NCI-H1694 treated with DMSO at 0.1 percent for 48 hours (cell line): ENCODE results near the gene CST3.
"Not testable (repeated sequence)": the region's sequence is repeated elsewhere in the genome, so short reads cannot be mapped to it uniquely, and the experiment has no call there.

Source experiments
- DNase-seq: peaks from one replicate; lab custom pipeline; 2025; lab: John Stamatoyannopoulos, UW

CST3 gene, protein sequence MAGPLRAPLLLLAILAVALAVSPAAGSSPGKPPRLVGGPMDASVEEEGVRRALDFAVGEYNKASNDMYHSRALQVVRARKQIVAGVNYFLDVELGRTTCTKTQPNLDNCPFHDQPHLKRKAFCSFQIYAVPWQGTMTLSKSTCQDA

DNA sequence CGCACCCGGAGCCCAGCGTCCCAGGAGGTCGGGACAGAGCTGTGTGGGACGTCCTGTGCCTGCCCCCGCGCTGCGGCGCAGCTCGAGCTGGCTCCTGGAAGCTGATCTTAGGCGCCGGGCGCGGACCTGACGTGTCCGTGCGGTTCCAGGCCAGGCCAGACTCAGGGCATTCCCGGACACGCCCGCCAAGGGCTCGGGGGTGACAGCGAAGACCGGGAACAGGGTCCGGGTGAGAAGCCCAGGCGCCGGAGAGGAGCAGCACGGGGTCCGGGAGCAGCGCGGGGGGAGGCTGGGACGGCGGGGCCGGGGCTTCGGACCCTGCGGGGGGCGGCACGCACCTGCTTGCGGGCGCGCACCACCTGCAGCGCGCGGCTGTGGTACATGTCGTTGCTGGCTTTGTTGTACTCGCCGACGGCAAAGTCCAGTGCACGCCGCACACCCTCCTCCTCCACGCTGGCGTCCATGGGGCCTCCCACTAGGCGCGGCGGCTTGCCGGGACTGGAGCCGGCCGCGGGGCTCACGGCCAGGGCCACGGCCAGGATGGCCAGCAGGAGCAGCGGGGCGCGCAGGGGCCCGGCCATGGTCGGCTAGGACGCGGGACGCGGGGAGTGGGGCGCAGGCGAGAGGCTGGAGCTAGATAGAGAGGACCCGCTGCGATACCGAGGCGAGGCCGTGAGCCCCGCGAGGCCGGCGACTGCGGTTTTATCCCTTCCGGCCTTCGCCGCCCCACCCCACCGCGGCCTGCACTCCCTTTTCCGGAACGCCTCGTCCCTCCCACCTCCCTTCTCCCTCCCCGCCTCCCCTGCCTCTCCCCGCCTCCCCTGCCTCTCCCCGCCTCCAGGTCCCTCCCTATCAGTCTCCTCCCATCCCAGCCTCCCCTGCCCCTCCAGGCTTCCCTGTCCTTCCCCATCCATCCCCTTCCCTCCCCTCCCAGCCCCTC is at the start of gene CST3:
Gene CST3, minus strand, starts transcription at position 674 of the 940 bp plus-strand sequence. Its CDS starts 93 bp downstream, at position 581.
- DNase-seq = peak; percentile 61

DNA sequence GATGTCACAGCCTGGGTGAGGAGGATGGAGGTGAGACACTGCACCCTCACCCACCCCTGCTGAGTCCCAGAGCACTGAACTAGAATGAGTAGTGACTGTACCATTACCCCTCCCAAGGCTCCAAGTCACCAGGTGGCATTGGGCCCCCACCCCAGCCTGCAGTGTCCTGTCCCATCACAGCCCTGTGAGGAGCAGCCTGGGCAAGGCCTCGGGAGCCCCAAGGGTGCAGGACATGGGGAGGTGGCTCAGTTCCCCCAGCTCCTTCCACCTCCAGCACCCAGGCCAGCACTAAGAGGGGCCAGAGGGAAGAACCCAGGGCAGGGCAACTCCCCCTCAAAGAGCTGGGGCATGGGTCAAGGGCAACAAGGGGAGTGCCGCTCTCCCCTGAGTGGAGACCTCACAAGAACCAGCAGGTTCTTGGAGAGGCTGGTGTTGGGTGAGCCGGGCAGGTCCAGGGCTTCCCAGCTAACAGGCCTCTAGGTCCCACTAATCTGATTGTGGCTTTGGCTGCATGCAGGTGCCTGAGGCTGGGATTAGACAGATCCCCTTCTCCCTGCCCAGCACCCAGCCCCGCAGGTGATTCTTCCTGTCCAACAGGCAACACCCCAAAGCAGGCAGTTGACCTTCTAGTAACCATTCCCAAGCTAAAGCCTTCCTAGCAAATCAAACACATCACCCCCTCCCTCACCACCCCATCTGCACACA is 48.4 kb upstream of the CST3 start:
- DNase-seq = no peak

DNA sequence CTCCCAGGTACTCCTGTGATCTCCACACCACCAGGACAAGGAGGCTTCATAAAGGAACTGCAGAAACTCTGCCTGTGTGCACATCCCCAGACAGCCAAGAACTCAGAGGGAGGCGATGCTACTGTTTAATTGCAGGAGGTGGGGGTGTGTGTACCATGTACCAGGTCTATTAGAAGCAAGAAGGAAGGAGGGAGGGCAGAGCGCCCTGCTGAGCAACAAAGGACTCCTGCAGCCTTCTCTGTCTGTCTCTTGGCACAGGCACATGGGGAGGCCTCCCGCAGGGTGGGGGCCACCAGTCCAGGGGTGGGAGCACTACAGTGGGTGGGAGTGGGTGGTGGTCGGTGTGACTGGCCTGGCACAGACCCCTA is 47.8 kb upstream of the CST3 start:
- DNase-seq = not testable (repeated sequence)

DNA sequence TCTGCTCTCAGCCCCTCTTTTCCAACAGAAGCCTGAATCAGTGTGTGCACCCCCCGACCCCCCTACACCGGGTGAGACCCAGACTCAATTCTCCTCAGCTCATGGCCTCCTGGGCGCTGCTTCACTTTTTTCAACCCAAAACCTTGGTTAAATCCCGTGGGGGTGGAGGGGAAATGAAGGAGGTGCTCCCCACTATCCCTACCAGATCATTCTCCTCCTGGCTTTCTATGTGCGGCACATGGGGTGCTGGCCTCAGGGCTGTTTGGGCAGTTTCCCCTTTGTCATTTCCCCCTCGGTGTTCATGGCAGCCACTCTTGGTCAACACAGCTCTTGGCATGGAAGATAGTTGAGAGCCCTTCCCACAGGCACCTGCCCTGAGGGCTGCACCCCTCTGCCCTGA is 46.5 kb upstream of the CST3 start:
- no peak for DNase-seq

DNA sequence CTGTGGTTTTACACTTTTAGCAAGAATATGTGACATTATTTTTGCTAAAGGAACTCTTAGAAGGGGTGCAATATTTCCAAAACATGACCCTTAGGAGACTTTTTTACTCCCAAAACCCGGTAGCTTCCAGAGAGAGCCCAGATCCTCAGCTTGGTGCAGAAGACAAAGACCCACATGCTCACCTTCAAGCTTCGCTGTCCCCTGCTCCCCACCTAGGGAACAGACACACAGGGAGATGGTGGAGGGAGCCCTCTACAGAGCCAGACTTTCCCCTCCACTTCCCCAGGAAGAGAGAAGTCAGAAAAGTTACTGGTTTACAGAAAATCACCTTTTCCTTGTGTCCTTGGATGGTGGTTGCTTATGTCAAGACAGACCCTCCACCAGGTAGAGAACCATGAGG is 46.1 kb upstream of the CST3 start:
- DNase-seq = no peak

DNA sequence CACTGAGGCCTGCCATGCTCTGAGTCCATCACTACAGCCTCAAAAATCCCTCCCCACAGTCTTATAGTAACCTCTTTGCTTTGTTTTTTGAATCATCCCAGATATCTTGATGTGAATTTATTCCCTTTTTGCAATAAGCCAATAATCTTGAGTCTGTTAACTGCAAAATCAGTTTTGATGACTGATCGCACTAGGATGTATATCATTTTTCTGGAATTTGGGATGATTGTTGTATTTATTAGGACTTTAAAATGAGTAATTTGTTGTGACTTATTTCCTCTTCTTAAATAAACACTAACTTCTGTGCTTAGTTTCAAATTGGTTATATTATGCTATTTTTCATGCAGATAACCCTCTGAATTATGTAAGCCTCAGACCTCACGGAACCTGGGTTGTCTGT is 45.5 kb upstream of the CST3 start:
- no peak for DNase-seq

DNA sequence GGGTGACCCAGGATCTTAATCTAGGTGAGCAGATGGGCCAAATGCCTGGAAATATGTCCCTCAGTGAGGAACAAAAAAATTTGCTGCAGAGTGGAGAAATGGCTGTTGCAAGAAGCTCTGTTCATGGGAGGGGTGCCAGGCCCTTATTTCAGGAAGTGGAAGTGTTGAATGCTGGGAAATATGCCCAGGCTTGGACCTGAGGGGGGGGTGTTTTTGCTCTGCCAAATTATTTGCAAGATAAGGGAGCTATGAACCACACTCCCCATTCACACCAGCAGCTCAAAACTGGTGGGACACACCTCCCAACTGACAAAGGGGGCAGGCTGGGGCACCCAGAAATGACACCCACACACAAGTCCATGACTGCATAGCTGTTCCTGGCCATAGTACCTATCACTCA is 42.4 kb upstream of the CST3 start:
- no peak for DNase-seq

DNA sequence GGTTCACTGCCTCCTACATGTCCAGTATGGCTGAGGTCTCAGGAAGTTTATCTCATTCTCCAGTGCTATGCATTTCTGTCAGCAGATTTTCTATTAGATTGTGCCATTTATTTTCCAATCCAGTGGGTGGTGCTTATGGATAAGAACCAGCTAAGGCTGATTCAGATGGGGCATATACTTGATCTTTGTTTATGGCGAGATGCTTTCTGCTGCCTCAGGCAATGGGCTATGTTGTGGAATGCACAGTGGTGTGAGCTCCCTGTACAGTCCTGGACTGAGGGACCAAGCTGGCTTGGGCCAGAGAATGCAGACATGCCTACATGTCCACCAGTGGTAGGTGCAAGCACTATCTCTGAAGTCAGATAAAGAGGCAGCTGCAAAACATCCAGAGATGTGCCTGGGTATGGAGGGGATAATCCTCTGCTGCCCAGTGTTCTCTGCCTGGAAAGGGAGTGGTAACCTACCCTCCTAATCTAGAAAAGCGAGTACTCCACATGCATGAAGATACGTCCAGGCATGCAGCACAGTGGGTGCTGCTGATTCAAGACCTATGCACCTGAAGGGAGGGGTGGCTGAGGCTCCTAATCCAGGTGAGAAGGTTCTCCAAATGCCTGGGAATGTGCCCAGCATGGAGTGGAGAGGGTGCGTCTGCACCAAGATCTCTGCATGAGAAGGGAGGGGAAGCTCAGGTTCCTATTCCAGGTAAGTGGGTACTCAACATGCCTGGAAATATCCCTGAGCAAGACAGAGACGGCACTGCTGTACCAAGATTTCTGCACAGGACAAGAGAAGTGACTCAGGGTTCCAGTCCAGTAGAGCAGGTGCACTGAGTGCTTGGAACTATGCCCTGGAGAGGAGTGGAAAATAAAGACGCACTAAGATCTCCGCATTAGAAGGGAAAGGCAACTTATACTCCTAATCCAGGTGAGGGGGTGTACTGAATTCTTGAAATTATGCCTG is 41.7 kb upstream of the CST3 start:
- DNase-seq = no peak

DNA sequence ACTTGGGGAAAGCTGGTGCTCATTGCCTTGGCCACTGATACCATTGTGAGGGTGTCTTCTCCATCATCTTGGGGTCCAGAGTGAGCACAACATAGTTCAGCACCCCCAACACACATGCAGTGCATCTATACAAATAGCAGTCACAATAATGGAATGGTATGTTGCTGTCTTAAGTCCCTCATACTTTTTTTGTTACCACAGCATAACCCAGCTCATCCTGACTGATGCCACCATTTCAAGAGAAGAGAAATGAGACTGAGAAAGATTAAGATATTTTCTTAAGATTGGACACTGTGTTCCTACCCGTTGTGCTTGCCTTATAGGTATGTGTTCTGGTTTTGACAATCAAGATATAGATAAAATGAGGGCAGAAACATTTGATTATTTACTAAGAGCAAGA is 35.5 kb upstream of the CST3 start:
- DNase-seq = no peak

DNA sequence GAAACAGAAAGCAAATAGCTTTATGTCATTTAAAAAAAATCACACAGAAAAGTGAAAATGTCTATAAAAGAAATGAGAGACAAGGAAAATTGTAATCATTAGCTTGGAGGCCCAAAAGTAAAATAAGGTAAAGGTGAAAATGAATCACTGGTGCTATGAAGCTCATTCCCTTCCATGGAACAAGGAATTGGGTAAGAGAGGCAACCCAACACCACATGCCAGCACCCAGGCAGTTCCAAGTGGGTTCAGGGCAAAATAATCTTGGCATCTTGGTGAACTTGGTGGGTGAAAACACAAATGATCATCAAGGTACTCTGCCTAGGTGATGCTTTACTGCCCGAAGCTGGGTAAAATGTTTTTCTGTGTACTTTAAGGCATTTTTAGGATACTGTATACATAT is 34.4 kb upstream of the CST3 start:
- DNase-seq = no peak

DNA sequence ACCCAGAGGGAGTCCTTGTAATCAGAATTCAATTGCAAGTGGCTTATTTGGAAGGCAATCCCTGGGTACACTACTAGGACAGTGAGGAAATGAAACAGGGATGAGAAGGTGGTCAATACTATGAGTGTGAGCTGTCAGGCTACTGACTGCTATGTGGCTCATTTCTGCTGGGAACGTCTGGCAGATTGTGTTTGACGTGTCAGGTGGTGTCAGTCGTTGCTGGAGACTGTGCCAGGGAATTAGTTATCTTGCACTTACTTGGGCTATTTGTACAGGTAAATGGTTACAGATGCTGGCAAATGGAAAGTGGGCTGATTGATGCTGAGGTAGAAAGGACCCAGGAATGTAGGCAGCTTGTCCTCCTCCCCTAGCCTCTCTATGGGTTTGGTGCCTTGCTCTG is 33.7 kb upstream of the CST3 start:
- no peak for DNase-seq

DNA sequence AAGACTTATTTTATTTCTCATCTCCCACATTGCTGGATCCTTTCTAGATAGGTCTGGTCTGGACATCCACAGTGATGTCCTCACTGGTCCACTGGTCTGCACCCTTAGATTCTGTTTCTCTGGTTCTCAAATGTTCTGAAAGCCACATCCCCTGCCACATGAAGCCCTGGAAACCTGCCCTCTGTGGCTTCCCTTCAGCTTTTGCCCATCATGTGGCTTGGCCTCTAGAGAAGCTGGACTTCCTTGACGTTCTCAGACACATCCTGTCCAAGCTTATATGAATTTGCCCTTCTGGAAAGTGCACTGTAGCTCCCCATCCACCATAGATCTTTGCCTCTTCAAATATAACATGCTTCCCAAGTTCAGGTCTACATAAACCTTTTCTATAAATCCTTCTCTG is 32.6 kb upstream of the CST3 start:
- DNase-seq = no peak

DNA sequence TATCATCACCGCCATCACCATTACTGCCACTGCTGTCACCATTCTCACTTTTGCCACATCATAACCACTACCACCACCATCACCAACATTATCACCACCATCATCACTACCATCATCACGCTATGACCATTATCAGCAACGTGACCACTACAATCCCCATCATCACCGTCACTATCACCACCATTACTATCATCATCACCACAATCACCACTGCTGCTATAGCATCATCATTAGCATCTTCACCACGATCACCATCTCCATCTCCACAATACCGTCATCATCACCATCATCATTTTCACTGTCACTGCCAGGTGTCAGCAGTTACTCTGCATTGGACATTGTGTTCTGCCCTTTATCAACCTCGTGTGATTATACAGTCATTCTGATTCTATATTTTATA is 32.1 kb upstream of the CST3 start:
- DNase-seq = no peak

DNA sequence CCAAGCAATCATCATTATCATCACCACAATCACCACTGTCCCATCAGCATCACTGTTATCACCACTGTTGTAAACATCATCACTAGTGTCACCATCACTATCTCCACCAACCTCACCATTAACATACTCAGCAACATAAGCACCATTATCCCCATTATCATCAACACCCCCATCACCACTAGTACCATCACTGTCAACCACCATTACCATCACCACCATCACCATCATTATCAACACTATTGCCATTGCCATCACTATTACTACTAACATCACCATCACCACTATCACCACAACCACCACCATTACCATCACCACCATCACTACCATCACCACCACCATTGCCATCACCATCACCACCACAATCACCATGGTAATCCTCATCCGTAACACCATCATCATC is 31.6 kb upstream of the CST3 start:
- DNase-seq = no peak

DNA sequence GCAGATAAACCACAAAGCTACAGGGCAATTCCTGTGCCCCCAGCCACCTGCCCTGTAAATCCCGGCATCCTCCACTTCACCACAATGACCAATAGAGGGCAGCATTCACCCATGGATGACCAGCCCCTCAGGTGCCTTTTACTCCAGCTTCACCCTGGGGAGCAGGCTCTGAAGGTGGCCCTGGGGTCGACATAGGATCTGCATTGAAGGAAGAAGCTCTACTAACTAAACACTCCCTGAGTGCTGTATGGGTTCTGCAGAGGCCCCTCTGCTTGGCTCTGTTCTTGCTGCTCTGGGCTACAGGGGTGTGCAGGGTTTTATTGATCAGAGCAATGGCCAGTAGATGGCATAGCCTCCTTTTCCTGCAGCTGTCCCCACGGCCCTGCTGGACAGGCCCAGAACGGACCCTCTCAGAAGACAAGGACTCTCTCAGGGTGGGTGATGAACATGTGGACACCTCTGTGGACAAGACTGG is 30.8 kb upstream of the CST3 start:
- DNase-seq = peak; percentile 39

DNA sequence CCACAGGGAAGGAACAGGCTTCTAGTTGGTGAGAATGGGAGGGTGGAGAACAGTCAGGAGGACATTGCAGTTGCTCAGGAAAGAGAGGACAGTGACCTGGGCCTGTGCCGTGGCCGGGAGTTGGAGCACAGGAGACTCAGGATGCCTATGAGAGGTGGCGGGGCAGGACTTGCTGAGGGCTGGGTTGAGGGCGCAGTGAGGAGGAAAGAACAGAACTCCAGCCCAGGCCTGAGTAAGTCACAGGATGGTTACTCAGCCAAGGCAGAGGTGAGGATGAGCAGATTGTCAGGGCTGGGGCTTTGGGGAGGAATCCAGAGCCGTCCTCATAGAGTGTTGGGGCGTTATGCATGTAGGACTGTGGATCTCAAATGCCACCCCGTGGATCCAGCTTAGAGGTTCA is 29.9 kb upstream of the CST3 start:
- DNase-seq = no peak

DNA sequence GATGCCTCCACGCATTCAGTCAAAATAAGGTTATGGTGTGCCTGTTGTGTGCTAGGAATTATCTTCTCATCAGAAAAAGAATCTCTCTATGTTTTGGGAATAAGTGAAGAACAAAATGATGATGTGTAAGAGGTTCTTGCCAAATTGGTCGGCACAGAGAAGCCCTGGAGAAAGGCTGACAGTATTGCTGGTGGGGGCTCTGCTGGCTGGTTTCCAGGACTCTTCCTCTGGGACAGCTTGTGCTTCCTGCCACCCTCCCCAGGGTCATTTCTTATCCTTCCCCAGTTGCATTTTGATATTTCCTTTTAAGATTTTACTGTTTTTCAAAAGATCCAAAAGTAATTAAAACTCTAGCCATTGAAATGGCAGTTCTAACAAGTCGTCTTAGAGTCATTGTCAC is 28.9 kb upstream of the CST3 start:
- DNase-seq = no peak

DNA sequence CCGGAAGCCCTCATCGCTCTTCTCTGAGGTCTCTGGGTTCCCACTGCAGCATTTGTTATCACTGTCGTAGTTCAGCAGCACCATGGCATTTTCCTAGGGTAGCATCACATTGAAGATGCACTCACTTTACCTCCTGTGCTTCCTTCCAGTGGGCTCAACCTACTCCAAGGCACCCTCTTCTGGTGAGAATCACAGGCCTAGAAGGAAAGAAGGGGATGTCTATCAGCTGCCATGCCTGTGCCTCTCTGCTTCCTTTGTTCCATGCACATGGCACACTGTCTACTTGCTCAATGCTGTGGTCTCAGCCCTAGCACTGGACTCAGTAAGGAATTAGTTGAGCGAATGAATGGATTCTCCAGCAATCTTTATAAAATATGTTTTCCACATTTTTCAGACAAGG is 28.4 kb upstream of the CST3 start:
- DNase-seq = peak; percentile 3

DNA sequence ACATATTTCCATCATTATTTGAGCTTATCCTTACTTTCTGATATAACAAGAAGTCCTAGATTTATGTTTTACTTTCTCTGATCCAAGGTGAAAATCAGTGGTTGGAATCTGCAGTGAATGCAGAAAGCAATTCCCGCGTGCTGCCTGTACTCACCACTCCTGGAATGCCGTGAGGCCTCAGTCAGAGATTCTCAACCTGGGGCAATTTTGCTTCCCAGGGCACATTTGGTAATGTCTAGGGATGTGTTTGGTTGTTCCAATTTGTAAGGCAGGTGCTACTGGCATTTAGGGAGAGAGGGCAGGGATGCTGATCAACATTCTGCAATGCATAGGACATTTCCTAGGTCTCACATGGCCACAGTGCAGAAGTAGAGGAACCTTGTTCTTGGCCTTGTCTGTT is 27.2 kb upstream of the CST3 start:
- DNase-seq = no peak

DNA sequence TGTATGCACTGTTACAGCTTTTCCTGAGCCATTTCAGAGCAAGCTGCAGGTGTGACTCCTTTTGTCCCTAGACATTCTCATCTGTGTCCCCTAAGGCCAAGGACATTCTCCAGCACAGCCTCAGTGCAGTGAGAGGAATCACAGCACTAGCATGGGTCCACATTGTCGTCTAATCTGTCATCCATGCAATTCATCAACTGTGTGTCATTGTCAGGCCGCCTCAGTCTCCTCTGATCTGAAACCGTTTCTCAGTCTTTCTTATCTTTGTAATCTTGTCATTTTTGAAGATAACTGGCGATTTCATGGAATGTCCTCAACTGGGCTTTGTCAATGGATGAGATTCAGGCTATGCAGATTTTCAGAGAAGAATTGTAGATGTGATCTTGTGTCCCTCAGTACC is 26.3 kb upstream of the CST3 start:
- not testable (repeated sequence) for DNase-seq

DNA sequence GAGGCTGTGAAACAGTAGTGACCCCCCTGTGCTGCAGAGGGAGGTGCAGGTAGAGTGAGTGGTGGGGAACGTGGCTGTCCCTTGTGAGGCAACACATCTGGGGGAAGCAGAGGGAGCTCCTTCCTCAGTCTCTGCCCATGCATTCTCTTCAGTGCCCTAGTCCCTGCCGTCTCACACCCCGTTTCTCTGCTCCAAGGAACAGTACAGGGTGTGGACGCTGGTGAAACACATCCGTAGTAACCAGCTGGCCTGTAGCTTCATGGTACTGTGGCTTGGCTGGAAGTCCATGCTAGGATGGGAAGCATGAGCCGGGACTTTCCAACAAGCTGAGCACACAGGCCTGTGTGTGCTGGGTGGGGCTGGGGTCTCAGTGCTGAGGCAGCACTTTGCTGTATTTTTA is 25.4 kb upstream of the CST3 start:
- DNase-seq = no peak
